Measurements from ENCODE around the gene TBC1D22A.

TBC1D22A gene

GRCh38 chr22:46843821-46844255 is 81.4 kb downstream of the TBC1D22A start:
- no peak for DNase-seq

GRCh38 chr22:46844606-46845210 is 82.3 kb downstream of the TBC1D22A start:
- DNase-seq = no peak

DNA sequence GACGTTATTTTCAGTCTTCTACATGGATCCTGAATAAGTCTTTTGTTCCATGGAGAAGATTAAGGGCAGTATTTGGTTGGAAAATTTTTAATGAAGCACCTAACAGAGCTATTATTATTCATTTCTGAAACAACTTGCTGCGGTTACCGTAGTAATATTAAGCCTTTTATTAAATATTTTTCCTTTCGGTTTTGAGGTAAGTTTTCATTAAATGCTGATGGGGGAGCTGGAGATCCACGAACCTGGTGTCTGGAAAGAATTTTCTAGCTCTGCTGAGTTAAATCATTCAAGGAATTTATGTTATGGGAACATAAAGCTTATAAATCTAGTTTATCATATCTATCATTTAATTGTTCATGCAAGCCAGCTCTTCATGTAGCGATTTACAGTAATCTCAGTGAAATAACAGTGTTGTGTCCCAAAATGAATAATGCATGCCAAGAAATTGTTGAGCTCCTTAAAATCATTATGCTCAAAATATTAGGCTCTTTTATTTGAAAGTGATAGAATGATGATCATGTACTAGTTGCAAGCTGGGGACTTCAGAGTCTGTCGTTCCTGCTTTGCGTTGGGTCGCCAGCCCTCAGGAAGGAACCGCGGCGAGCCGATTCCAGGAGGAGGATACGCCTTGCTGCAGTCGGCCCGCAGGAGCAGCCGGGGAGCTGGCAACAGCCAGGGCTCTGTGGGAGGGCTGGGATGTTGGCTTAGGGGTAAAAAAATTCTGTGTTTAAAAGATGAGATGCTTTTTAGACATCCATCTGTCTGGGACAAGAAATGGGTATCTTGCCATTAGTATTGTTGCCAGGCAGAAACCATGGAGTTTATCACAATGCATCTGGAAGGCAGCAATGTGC is 83.1 kb downstream of the TBC1D22A start:
- no peak for DNase-seq

DNA sequence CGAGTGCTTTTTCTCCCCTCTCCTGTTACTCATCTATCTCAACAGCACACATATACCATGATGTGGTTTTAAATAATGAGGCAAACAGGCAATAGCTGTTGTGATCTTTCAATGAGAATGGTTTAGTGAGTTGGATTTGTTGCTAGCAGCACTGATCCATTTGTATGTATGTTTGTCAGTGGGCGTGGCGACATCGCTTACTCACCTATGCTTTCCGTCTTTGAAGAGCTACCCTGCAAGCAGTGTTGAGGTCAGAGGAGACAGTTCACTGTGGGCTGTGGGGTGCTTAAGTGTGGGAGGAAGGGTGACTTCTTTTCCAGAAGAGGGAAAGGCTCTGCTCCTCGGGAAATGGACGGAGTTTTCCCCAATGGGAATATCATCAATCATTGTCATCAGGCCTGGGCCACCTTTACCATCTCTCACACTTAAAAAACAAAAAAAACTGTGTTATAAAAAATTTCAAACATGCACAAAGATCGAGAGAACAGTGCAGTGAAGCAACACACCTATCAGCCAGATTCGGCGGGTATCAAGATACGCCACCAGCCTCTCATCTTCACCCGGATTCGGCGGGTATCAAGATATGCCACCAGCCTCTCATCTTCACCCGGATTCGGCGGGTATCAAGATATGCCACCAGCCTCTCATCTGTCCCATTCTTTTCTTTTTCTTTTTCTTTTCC is 83.8 kb downstream of the TBC1D22A start:
- DNase-seq = no peak

DNA sequence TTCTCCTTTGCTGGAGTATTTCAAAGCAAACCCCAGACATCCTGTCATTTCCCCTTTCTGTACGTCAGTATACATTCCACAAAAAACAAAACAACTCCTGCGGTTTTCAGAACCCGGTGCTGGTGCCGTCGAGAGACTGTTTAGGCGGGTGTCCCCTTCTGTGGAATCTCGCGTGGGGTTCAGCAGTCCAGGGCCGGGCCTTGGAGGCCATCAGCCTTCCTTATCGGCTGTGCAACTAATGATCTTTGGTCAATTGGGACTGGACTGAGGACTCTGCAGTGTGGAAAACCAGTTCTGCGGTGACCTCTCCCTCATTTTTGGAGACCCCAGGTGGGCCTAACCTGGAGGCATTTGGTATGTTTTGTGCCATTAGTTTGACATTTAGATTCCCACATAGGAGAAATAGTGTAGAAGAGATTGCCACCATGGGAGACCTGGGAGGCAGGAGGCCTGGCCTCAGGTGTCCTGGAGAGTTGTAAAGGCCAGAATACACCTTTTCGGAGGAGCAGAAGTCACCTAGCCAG is 84.4 kb downstream of the TBC1D22A start:
- no peak for DNase-seq

- DNase-seq = no peak
Measured at GRCh38 chr22:46848197-46848596, 85.7 kb downstream of the TBC1D22A start.

- DNase-seq = no peak
Measured at GRCh38 chr22:46849101-46849500, 86.7 kb downstream of the TBC1D22A start.

DNA sequence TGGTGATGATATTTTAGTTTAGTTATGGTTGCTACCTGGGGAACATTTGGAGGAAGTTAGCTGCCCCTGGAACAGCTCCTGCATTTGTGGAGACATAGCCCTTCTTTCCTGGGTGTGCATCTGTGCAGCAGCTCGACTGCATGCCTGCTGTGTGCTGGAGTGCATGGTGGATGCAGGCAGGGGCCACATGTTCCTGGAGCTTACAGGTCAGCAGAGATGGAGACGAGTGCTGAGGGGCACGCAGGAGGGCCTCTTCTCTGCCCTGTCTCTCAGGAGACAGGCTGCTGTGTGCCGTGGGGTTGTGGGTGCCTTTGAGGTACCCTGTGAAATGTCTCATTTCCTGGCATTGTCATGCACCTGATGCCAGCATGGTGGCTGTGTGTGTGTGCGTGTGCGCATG is 87.5 kb downstream of the TBC1D22A start:
- DNase-seq = no peak

- DNase-seq = no peak
Measured at GRCh38 chr22:46851311-46851710, 88.9 kb downstream of the TBC1D22A start.

- no peak for DNase-seq
Measured at GRCh38 chr22:46851941-46852340, 89.5 kb downstream of the TBC1D22A start.

DNA sequence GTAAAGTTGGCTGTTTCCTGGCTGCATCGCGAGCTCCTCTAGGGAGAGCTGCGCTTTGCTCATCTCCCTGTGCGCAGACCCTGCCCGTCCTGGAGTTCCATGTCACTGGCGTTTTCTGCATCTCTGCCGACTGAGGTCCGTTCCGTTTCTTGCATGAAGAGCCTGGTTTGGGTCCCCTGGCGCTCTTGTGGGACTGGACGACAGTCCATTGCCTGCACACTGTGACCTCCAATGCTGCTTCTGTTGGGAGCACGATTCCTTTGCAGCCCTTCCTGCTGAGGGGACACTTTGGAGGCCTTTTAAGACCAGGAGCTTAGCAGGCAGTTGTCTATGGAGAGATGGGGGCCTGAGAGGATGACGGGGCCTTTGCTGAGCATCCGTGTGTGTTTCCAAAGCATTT is 90.3 kb downstream of the TBC1D22A start:
- no peak for DNase-seq

DNA sequence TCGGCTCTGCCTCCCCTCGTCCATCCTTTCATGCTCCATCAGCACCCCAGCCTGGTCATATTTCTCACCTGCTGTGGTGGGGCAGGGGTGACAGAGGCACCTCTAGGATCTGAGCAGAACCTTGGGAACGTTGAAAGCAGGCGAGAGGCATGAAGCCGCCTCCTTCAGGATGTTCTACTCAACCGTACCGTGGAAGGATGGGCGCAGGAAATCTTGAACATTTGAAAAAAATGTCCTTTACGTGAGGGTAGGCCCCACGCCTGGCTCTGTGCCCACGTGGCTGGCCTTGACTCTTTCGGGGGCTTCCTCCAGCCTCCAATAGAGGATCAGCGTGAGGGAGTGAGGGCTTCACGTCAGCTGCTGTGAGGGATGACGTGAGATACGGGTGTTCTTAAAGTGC is 90.7 kb downstream of the TBC1D22A start:
- DNase-seq = no peak

- no peak for DNase-seq
Measured at GRCh38 chr22:46854125-46854870, 91.8 kb downstream of the TBC1D22A start.

GRCh38 chr22:46855681-46856080 is 93.2 kb downstream of the TBC1D22A start:
- no peak for DNase-seq

- no peak for DNase-seq
Measured at GRCh38 chr22:46856661-46857060, 94.2 kb downstream of the TBC1D22A start.

GRCh38 chr22:46857142-46857884 is 94.9 kb downstream of the TBC1D22A start:
- no peak for DNase-seq

DNA sequence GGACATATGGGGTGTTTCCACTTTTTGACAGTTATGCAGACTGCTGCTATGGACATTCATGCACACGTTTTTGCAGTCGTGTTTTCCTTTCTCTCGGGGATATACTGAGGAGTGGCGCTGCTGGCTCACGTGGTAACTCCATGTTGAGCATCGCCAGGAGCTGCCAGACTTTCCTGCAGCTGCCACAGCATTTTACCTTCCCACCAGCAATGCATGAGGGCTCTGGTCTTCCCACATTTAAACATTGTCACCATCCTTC is 95.4 kb downstream of the TBC1D22A start:
- DNase-seq = no peak

DNA sequence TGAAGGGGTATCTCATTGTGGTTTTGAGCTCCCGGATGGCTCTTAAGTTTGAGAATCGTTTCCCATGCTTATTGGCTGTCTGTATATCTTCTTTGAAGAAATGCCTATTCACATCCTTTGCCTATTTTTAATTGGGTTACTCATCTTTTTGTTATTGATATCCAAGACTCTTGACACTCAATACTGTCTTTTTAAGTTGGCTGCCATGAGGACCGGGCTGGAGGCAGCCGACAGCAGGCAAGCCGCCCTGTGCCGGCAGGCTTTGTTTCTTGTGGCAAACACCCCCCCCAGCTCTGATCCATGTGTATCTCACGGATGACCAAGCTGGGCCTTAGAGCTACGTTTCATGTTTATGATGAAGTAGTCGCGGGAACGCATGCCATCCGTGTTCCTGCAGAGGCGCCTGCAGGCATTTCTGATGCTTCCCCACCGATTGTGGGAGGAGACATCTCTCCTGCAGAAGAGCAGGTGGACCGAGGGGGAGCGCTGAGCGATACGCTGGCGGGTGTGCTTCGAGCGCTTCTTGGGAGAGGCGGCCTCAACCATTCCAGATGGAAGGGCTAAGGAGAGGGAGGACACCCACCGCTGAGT is 95.8 kb downstream of the TBC1D22A start:
- DNase-seq = no peak

GRCh38 chr22:46860562-46860961 is 98.1 kb downstream of the TBC1D22A start:
- DNase-seq = no peak

DNA sequence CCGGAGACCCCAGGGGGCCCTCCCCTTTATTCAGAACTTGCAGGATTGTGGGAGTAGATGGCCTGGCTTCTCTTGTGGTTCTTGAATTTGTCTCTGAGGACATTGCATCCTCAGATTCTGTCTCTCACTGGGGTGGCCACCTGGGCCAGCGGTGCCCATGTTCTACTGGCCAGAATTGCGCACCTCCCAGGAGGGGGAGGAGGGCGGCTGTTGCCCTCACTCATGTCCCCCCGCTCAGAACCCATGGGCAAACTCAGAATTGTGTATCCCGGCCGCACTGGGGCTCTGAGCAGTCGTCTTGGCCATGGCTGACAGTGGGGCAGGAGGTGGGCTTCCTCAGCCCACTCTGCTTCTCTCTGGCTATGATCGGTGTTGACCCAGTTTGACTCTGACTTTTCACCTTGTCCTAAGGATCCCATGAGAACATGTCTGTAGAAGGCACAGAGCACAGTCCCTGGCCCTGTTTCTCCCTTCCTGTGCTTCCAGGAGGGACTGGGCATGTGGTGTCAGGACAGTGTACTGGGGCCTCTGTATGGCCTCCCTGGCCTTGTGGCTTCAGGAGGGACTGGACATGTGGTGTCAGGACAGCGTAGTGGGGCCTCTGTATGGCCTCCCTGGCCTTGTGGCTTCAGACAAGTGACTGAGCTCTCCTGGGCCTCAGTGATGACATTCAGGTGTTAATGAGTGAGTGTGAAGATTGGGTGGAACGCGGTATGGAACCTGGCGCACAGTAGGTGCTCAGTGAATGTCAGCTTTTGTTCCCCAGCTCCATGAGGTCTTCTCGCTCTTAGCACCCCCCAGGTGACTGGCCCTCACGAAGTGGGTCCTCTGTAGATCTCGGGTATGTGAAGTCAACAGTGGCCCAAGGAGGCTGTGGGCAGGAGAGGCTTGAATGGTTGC is 99.3 kb downstream of the TBC1D22A start:
- DNase-seq = no peak
